ENCODE data around the gene C2orf76.

DNA sequence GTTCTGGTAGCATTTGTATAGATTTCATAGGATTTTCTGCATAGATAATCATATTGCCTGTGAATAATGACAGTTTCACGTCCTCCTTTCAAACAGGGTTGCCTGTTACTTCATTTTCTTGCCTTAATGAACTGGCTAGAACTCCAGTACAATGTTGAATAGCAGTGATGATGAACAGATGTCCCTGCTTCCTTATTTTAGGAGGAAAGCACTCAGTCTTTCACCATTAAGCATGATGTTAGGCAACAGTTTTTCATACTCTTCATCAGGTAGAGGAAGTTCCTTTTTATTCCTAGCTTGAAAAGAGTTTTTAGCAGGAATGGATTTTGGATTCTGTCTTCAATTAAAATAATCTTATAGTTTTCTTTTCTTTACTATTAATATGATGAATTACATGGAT is 39.7 kb downstream of the C2orf76 start:
- TF ChIP-seq, protein P1, sequence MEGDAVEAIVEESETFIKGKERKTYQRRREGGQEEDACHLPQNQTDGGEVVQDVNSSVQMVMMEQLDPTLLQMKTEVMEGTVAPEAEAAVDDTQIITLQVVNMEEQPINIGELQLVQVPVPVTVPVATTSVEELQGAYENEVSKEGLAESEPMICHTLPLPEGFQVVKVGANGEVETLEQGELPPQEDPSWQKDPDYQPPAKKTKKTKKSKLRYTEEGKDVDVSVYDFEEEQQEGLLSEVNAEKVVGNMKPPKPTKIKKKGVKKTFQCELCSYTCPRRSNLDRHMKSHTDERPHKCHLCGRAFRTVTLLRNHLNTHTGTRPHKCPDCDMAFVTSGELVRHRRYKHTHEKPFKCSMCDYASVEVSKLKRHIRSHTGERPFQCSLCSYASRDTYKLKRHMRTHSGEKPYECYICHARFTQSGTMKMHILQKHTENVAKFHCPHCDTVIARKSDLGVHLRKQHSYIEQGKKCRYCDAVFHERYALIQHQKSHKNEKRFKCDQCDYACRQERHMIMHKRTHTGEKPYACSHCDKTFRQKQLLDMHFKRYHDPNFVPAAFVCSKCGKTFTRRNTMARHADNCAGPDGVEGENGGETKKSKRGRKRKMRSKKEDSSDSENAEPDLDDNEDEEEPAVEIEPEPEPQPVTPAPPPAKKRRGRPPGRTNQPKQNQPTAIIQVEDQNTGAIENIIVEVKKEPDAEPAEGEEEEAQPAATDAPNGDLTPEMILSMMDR (conservative IDR thresholded peaks at IDR 0.05): no peak
- no peak for TF ChIP-seq ZFX (IDR thresholded peaks at IDR 0.05)

Data from C4-2B (cell line).